SHP77 (cell line): ENCODE measurements around the gene PDZD11.
A peak's percentile ranks its signal among the peaks of the same experiment; 100 is the strongest.
"Not testable (repeated sequence)": the region's sequence is repeated elsewhere in the genome, so short reads cannot be mapped to it uniquely, and the experiment has no call there.

Experiments used
- DNase-seq, 2 experiments: peaks; one replicate each; lab custom pipeline; 2025; lab: John Stamatoyannopoulos, UW

PDZD11 gene, protein sequence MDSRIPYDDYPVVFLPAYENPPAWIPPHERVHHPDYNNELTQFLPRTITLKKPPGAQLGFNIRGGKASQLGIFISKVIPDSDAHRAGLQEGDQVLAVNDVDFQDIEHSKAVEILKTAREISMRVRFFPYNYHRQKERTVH

DNA sequence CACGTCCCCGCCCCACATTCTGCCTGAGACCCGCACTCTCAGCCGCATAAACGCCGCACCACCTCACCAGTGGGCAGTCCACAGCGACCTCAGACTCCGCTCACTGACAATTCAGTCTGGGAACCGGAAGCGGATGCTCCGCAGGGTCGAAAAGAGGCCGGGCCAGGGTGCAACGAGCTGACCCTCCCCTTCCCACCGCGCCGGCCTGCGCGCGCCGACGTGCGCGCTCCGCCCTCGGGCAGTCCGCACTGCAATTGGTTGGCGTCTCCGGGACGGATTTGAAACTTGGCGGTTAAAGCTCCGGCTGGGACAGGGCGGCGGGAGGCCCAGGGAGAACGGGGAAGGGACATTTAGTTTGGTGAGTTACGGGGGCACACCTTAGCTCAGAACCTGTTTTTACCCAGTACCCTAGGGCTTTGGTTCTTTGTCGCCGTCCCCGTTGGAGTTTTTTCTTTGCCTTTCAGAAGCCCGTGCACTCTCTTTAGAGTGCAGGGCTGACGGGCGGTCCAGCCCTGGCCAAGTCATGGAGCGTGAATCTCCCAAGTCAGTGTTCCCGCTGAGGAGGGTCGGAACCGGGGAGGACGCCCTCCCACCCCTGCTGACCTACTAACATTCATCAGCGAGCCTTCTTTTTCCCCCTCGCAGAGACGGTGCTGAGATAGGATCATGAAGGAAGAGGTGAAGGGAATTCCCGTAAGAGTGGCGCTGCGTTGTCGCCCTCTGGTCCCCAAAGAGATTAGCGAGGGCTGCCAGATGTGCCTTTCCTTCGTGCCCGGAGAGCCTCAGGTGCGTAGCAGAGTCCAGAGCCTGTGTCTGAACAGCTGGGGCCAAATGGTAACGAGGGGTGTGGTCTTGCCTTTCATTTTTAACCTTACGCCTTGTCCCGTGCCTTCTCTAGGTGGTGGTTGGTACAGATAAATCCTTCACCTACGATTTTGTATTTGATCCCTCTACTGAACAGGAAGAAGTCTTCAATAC is at the start of gene PDZD11, which contains the start of gene KIF4A:
Gene PDZD11, minus strand, starts transcription at position 135 of the 978 bp plus-strand sequence. CDS start 586 bp downstream, outside the sequence.
Gene KIF4A, plus strand, starts transcription at position 312 of the 978 bp plus-strand sequence. Its CDS starts 355 bp downstream, at position 667.
- peak; percentile 70 to 79 for DNase-seq

- DNase-seq, result no peak
Observed at GRCh38 chrX:70338290-70338689, 48.6 kb upstream of the PDZD11 start.

DNA sequence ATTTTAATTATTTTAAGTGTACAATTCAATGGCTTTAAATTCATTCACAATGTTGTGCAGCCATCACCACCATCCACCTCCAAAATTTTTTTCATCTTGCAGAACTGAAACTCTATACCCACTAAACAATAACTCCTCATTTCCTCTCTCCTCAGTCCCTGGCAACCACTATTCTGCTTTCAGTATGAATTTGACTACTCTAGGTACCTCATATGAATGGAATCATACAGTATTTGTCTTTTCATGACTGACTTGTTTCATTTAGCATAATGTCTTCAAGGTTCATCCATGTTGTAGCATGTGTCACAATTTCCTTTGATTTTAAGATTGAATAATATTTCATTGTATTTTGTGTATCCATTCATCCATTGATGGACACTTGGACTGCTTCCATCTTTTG is 47.0 kb upstream of the PDZD11 start:
- no peak for DNase-seq

DNA sequence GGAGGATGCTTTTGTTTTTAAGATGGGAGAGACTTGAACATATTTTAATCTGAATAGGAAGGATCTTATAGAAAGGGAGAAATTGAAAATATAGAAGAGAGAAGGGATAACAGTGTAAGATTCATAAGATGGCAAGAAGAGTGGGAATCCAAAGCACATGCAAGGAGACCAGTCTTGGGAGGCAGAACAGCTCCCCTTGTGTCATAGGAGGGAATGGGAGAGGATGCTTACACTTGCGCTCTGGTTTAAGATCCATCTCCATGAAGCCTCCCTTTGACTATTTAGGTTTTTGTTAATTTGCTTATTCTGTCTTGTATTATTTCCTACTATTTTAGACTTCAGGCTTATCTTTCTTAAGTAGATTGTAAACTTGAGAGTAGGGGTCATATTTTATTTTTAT is 42.9 kb upstream of the PDZD11 start:
- no peak for DNase-seq

DNA sequence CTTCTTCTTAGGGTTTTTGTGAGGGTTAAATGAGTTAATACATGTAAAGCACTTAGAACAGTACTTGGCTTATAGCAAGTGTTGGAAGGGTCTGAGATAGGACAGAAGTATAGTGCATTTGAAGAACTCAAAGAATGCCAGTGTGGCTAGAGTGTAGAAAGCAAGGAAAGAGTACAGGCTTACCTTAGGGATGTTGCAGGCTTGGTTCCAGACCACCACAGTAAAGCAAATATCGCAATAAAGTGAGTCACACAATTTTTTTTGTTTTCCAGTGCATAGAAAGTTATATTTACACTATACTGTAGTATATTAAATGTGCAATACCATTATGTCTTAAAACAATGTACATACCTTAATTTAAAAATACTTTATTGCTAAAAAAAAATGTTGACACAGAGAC is 41.4 kb upstream of the PDZD11 start:
- DNase-seq, result no peak

GRCh38 chrX:70324326-70324725 is 34.6 kb upstream of the PDZD11 start:
- no peak for DNase-seq

DNA sequence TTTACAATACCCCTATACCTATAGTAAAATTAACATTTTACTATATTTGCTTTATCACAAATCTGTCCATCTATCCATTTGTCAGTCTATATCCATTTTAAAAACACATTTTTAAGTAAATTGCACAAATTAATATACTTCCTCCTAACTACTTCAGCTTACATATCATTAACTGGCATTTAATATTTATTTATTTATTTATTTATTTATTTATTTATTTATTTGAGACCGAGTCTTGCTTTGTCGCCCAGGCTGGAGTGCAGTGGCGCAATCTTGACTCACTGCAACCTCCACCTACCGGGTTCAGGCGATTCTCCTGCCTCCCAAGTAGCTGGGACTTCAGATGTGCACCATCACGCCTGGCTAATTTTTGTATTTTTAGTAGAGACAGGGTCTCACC is 33.9 kb upstream of the PDZD11 start:
- DNase-seq, result not testable (repeated sequence)

GRCh38 chrX:70322784-70323183 is 33.1 kb upstream of the PDZD11 start:
- no peak for DNase-seq

GRCh38 chrX:70313503-70313902 is 23.8 kb upstream of the PDZD11 start:
- DNase-seq, result no peak

GRCh38 chrX:70301716-70302115 is 12.0 kb upstream of the PDZD11 start:
- DNase-seq, result no peak

GRCh38 chrX:70293621-70294020 is 3.9 kb upstream of the PDZD11 start:
- DNase-seq, result no peak

GRCh38 chrX:70292788-70293187 is 3.1 kb upstream of the PDZD11 start:
- DNase-seq, result no peak

DNA sequence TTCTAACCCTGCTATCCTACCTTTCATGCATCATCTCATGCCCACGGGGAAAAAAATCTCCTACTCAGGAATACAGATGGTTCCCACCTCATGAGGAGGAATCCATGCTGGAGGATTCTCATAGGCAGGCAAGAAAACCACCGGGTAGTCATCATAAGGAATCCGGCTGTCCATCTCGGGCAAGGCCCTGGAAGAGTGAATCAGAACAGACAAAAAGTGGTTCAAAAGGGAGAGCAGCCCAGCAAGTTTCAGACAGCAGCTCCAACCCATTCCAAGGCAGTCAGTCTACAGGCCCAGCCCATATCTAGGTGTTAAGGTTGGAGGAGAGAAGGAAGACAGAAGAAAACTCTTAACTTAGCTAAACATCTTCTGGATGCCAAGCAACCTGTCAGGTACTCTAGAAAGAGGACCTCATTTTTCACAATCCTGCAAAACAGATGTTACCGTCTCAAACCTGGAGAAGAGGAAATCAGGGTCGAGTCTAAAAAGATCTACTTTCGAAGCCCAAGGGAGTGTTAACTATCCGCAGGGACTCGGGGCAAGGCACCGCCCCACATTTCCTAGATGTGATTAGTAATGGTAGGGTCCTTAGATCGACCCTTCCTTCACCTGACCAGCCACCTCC is 447 bp downstream of the PDZD11 start:
- no peak for DNase-seq

- no peak for DNase-seq
Observed at GRCh38 chrX:70281951-70282350, 7.8 kb downstream of the PDZD11 start, which contains the start of gene RAB41. Gene RAB41 (plus strand): TSS chrX:70282172. CDS start chrX:70282218, 46 bp downstream.

DNA sequence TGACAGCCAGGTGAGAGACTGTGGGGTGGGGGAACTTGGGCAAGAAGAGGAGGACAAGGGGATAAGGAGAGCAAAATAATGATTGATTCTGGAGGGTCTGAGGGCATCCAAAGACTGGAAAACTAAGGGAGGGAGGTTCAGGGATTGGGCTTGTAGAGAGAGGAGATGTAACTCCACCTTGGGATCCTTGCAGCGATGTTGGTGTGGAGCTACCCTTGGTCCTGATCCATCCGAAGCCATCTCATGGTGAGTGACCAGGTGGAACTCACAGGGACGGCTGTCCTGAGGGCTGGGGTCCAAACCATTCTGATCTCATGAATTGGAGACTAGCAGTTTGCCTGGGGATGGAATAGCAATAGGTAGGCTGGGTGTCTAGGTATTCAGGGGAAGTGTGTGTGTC is 9.2 kb downstream of the PDZD11 start:
- no peak for DNase-seq

GRCh38 chrX:70279081-70279480 is 10.6 kb downstream of the PDZD11 start:
- DNase-seq, result no peak

DNA sequence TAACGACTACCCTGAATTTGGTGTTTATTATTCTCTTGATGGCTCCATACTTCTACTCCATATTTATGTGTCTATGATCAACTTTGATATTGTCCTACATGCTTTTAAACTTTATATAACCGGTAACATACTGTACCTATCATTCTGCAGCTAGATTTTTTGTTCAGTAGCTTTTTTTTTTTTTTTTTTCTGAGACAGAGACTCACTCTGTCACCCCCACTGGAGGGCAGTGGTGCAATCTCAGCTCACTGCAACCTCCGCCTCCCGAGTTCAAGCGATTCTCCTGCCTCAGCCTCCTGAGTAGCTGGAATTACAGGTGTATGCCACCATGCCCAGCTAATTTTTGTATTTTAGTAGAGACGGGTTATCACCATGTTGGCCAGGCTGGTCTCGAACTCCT is 15.7 kb downstream of the PDZD11 start:
- DNase-seq, result not testable (repeated sequence)

GRCh38 chrX:70268034-70268433 is 21.7 kb downstream of the PDZD11 start, which contains the start of gene ARR3:
Gene ARR3 (plus strand): TSS chrX:70268334. CDS start chrX:70269386, 1,052 bp downstream.
- no peak for DNase-seq

DNA sequence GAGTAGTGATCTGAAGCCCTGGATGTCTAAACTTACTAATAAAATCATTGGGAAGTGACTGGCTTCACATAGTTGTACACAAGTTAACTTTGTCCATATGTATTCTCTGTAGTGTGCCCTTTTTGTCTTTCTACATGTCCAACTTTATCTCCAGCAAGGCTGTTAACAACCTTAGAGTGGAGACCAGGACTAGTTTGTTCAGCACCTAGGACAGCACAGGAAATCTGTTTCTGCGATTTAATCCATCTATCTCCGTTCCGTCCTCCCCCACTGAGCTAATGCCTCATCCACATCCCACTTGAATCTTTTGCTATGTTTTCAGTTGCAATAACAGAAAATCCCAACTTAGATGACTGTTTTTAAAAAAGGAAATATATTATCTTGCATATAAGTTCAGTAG is 24.9 kb downstream of the PDZD11 start:
- DNase-seq, result no peak

DNA sequence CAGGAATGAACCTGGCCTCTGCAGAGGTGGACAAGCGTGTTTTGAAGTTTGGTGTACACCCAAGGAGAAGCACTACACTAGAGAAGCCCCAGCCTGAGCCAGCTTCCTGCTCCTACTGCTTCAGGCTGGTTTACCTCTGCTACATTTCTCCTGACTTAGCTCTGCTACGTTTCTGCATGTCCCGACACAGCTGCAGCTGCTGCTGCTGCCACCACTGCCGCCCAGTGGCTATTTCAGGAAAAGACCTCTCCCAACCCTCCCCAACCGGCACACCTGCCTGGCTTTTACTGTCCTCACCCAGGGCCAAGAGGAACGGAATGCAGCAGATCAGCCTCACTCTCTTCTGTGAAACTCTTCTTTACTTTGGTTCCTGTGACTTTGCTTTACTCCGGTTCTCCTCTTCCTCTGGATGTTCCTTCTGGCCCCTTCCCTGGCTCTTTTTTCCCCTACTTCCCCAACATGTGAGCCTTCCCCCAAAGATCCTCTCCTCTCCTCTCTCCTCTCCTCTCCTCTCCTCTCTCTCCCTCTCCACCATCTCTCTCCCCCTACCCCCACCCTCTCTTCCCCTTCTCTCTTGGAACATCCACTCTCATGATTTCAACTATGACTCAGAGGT is 26.7 kb downstream of the PDZD11 start:
- peak; percentile 24 to 49 for DNase-seq

GRCh38 chrX:70260104-70260503 is 29.6 kb downstream of the PDZD11 start, which contains the start of gene P2RY4:
Gene P2RY4 (minus strand): TSS chrX:70260204. CDS start chrX:70259624, 580 bp downstream.
- no peak for DNase-seq
